Peyer's patch (tissue), 4 donors: ENCODE data around the gene SPTSSB. TPM values are rescaled to one million over a fixed set of nuclear protein-coding genes. Genes with fewer than 3 reads are reported as not detected.

Experiments used
- DNase-seq, 3 donors: peaks; one replicate each; pipeline ENCODE4 v3.0.0-alpha.2; 2017 to 2019
- H3K27ac ChIP-seq, 4 donors: fragments of 200-600 bp; sonication (generic); one replicate each; pipeline ENCODE4 v1.5.1; 2016 to 2019
- H3K27me3 ChIP-seq, 2 donors: fragments of 200-600 bp; sonication (generic); one replicate each; pipeline ENCODE4 v1.5.1; 2019
- H3K36me3 ChIP-seq, 3 donors: fragments of 200-600 bp; sonication (generic); one replicate each; pipeline ENCODE4 v1.5.1; 2016 to 2019
- H3K4me1 ChIP-seq, 4 donors: fragments of 200-600 bp; sonication (generic); one replicate each; pipeline ENCODE4 v1.5.1; 2016 to 2019
- H3K4me3 ChIP-seq, 4 donors: fragments of 200-600 bp; sonication (generic); 1 replicate in 3 of 4; 2 replicates in 1 of 4; pipeline ENCODE4 v1.5.1; 2016 to 2019; ENCODE audit warnings: mild to moderate bottlenecking in 1 of 4
- H3K9me3 ChIP-seq, 4 donors: fragments of 200-600 bp; sonication (generic); one replicate each; pipeline ENCODE4 v1.5.1; 2016 to 2019; ENCODE audit warnings: mild to moderate bottlenecking in 1 of 4
- CTCF ChIP-seq, 6 experiments: fragments of 450-650 bp in 4 of 6; fragments of 200-600 bp in 2 of 6; sonication (generic) in 1 of 6; IDR thresholded peaks; one replicate each; pipeline ENCODE4 v1.5.1; 2017 to 2019; ENCODE audit warnings: antibody characterized with exemption in 6 of 6, mild to moderate bottlenecking in 3 of 6, moderate library complexity in 1 of 6
- POLR2A ChIP-seq, 2 donors: fragments of 450-650 bp; IDR thresholded peaks; one replicate each; pipeline ENCODE4 v1.5.1; 2017; ENCODE audit warnings: antibody characterized with exemption in 2 of 2, mild to moderate bottlenecking in 2 of 2, moderate library complexity in 2 of 2
- total RNA-seq, 4 donors: library from RNA; depleted of rRNA; stranded (reverse); fragments of >200 nt; gene quantifications; one replicate each; pipeline ENCODE4 v1.1.0, GENCODE V29; 2016

SPTSSB gene, protein sequence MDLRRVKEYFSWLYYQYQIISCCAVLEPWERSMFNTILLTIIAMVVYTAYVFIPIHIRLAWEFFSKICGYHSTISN
- not detected for total RNA-seq

GRCh38 chr3:161371441-161372320 is at the start of gene SPTSSB:
Gene SPTSSB (minus strand): TSS chr3:161371517. CDS start chr3:161346323, 25,194 bp downstream.
- H3K27ac ChIP-seq, result no peak within 1 kb of the TSS
- DNase-seq, result peak in 2 of 3 donors; percentile 47 to 53
- peak within 1 kb of the TSS; percentile 18 to 47 (median 35) for H3K4me3 ChIP-seq

DNA sequence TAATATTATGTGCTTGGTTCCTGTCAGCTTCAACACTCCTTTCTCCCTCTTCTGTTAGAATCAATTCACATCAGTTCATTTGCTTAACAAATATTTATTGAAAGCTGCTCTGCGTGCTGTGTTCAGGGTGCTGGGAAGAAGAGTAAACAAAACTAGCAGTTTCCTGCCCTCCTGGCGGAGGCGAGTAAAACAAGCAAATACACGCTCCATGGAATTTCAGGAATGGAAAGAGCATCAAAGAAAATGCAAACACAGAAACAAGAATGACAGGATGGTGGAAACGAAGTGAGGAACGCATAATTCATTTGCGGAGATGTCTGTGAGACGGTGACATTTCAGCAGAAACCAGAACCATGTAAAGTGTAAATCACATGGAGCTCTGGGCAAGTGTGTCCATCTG is 49.4 kb upstream of the SPTSSB start:
- H3K4me3 ChIP-seq, result no peak overlapping the region
- no peaks in the 10 kb centered on the region for H3K4me1 ChIP-seq
- H3K27ac ChIP-seq, result no peak overlapping the region
- H3K27me3 ChIP-seq, result no peaks in the 10 kb centered on the region
- TF ChIP-seq CTCF (IDR thresholded peaks at IDR 0.05) (peak in 1 of 6 experiments; percentile 4), POLR2A (IDR thresholded peaks at IDR 0.05) (no peak)
- H3K36me3 ChIP-seq, result no peaks in the 10 kb centered on the region
- DNase-seq, result no peak
- no peaks in the 10 kb centered on the region for H3K9me3 ChIP-seq

More at GRCh38 chr3:161371441-161372320, at the start of gene SPTSSB:
- no peaks in the 10 kb centered on the region for H3K9me3 ChIP-seq
- peaks cover 0 to 20% (median 0%) of the 10 kb centered on the region in 4 donors for H3K4me1 ChIP-seq
- H3K27me3 ChIP-seq, result no peaks in the 10 kb centered on the region
- TF ChIP-seq POLR2A (IDR thresholded peaks at IDR 0.05) (no peak), CTCF (IDR thresholded peaks at IDR 0.05) (no peak)
- H3K36me3 ChIP-seq, result no peaks in the 10 kb centered on the region

DNA sequence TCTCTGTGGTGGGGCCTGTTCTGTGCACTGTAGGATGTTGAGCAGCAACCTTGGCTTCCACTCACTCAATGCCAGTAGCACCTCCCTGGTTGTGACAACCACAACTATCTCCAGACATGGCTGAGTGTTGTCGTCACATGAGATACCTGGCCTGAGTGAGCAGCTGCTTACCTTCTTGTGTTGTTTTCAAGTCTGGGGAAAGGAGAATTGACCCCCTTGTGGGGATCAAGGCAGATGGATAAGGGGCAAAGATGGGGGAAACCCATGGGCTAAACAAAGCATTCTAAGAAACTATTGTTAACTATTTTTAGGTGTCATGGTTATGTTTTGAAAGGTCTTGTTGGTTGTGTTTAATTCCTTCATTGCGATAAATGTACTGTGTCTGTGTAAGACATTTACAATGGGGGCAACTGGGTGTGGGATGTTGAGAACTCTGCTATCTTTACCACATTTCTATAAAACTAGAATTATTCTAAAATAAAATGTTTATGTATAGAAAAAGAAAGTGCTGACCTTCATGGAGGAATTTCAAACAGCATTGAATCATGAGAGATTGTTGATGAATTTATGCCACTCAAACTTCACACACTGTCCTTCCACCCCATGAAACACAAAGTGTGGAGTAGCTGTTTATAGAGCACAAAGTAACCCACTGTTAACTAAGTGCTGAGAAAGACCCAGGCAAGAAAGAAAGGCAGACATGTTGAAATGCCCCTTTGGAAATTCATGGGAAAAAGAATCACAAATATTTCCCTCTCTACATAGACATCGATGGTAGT is 48.4 kb upstream of the SPTSSB start:
- TF ChIP-seq POLR2A (IDR thresholded peaks at IDR 0.05) (no peak), CTCF (IDR thresholded peaks at IDR 0.05) (no peak)
- no peaks in the 10 kb centered on the region for H3K36me3 ChIP-seq
- no peaks in the 10 kb centered on the region for H3K27me3 ChIP-seq
- H3K4me3 ChIP-seq, result no peak overlapping the region
- DNase-seq, result no peak
- H3K9me3 ChIP-seq, result no peaks in the 10 kb centered on the region
- no peaks in the 10 kb centered on the region for H3K4me1 ChIP-seq
- no peak overlapping the region for H3K27ac ChIP-seq

GRCh38 chr3:161415506-161416231 is 44.4 kb upstream of the SPTSSB start:
- no peak overlapping the region for H3K4me3 ChIP-seq
- no peaks in the 10 kb centered on the region for H3K4me1 ChIP-seq
- H3K36me3 ChIP-seq, result no peaks in the 10 kb centered on the region
- no peaks in the 10 kb centered on the region for H3K27me3 ChIP-seq
- DNase-seq, result no peak
- H3K9me3 ChIP-seq, result no peaks in the 10 kb centered on the region
- TF ChIP-seq CTCF (IDR thresholded peaks at IDR 0.05) (no peak), POLR2A (IDR thresholded peaks at IDR 0.05) (no peak)
- H3K27ac ChIP-seq, result peak overlapping the region in 1 of 4 donors; percentile 4

DNA sequence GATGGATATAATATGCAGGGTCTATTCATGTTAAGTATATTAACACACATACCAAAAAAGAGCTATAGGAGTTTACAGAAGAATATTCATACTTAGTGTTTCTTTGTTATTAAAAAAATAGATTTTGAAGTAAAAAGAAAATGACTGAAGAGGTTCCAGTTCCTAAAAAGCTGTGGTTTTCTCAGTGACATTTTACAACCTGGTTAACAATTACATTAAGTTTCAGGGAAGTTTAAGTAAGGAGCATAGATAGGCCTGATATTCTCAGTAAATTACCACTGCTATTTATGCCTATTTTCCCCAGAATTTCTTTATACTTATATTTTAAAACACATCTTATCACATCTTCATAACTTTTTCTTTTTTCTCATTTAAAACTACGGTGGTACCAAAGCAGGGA is 43.6 kb upstream of the SPTSSB start:
- no peak for DNase-seq
- Histone ChIP-seq H3K4me3 (no peak overlapping the region), H3K27ac (no peak overlapping the region)

More for the DNA sequence above, 43.6 kb upstream of the SPTSSB start:
- TF ChIP-seq POLR2A (IDR thresholded peaks at IDR 0.05) (no peak), CTCF (IDR thresholded peaks at IDR 0.05) (no peak)
- H3K27me3 ChIP-seq, result no peaks in the 10 kb centered on the region
- no peaks in the 10 kb centered on the region for H3K4me1 ChIP-seq
- no peaks in the 10 kb centered on the region for H3K9me3 ChIP-seq
- no peaks in the 10 kb centered on the region for H3K36me3 ChIP-seq
